Endothelial cell (in vitro differentiated cells): Measurements from ENCODE around the gene OSGEPL1. TPM values are rescaled to one million over a fixed set of nuclear protein-coding genes. Genes with fewer than 3 reads are reported as not detected.

Source experiments
- DNase-seq: peaks from one replicate; pipeline ENCODE4 v3.0.0; 2021; ENCODE audit warnings: low spot score
- H3K27ac Mint-ChIP-seq: one replicate; pipeline ENCODE4 v1.8.0; 2021; ENCODE audit warnings: mixed read lengths, inconsistent platforms; ENCODE audit not compliant: unreplicated experiment
- H3K27me3 Mint-ChIP-seq: one replicate; pipeline ENCODE4 v1.8.0; 2021; ENCODE audit warnings: mild to moderate bottlenecking, moderate library complexity, mixed read lengths, inconsistent platforms; ENCODE audit not compliant: unreplicated experiment
- H3K36me3 Mint-ChIP-seq: one replicate; pipeline ENCODE4 v1.8.0; 2021; ENCODE audit warnings: mild to moderate bottlenecking, low read depth, mixed read lengths, inconsistent platforms; ENCODE audit not compliant: unreplicated experiment
- H3K4me1 Mint-ChIP-seq: one replicate; pipeline ENCODE4 v1.8.0; 2021; ENCODE audit warnings: mild to moderate bottlenecking, mixed read lengths, inconsistent platforms; ENCODE audit not compliant: unreplicated experiment
- H3K4me3 Mint-ChIP-seq: one replicate; pipeline ENCODE4 v1.8.0; 2021; ENCODE audit warnings: mild to moderate bottlenecking, mixed read lengths, inconsistent platforms; ENCODE audit not compliant: unreplicated experiment
- H3K9me3 Mint-ChIP-seq: one replicate; pipeline ENCODE4 v1.8.0; 2021; ENCODE audit warnings: mixed read lengths, inconsistent platforms; ENCODE audit not compliant: unreplicated experiment
- CTCF ChIP-seq: fragments of 200-600 bp; sonication (generic); IDR thresholded peaks from one replicate; pipeline ENCODE4 v1.5.0; 2021; ENCODE audit warnings: antibody characterized with exemption; ENCODE audit not compliant: unreplicated experiment
- total RNA-seq: library from RNA; stranded (reverse); fragmentation: NEBNext Ultra II Directional; extraction: Animal tissue kit (Norgen Biotek cat#: 25700); gene quantifications from one replicate; pipeline ENCODE4 v1.2.1, GENCODE V29; 2021; ENCODE audit not compliant: unreplicated experiment

Gene OSGEPL1
- total RNA-seq, 1 donor from 2014 or later: 4.2 TPM

- Mint-ChIP-seq H3K4me3 (no peak overlapping the region), H3K4me1 (no peaks in the 10 kb centered on the region)
Observed at GRCh38 chr2:189751080-189751658, 11.4 kb downstream of the OSGEPL1 start.

GRCh38 chr2:189729430-189729829 is 33.2 kb downstream of the OSGEPL1 start:
- H3K9me3 Mint-ChIP-seq: no peaks in the 10 kb centered on the region
- H3K27ac Mint-ChIP-seq: no peak overlapping the region
- no peaks in the 10 kb centered on the region for H3K4me1 Mint-ChIP-seq
- no peaks in the 10 kb centered on the region for H3K36me3 Mint-ChIP-seq
- H3K27me3 Mint-ChIP-seq: no peaks in the 10 kb centered on the region
- no peak for DNase-seq
- no peak overlapping the region for H3K4me3 Mint-ChIP-seq
- no peak for TF ChIP-seq CTCF

More at GRCh38 chr2:189751080-189751658, 11.4 kb downstream of the OSGEPL1 start:
- H3K27me3 Mint-ChIP-seq: no peaks in the 10 kb centered on the region
- H3K36me3 Mint-ChIP-seq: no peaks in the 10 kb centered on the region
- H3K27ac Mint-ChIP-seq: no peak overlapping the region
- no peaks in the 10 kb centered on the region for H3K9me3 Mint-ChIP-seq
- peak; percentile 41 for DNase-seq
- TF ChIP-seq CTCF: peak; percentile 54

- Mint-ChIP-seq H3K4me3 (no peak overlapping the region), H3K36me3 (no peaks in the 10 kb centered on the region), H3K27me3 (no peaks in the 10 kb centered on the region), H3K27ac (no peak overlapping the region), H3K4me1 (no peaks in the 10 kb centered on the region), H3K9me3 (no peaks in the 10 kb centered on the region)
- TF ChIP-seq CTCF: no peak
- DNase-seq: no peak
Observed at GRCh38 chr2:189726849-189727248, 35.7 kb downstream of the OSGEPL1 start.

GRCh38 chr2:189726271-189726670 is 36.3 kb downstream of the OSGEPL1 start:
- H3K27me3 Mint-ChIP-seq: no peaks in the 10 kb centered on the region
- H3K27ac Mint-ChIP-seq: no peak overlapping the region
- DNase-seq: no peak
- TF ChIP-seq CTCF: no peak
- H3K4me3 Mint-ChIP-seq: no peak overlapping the region
- no peaks in the 10 kb centered on the region for H3K4me1 Mint-ChIP-seq
- H3K9me3 Mint-ChIP-seq: no peaks in the 10 kb centered on the region
- H3K36me3 Mint-ChIP-seq: no peaks in the 10 kb centered on the region

GRCh38 chr2:189723192-189723591 is 39.4 kb downstream of the OSGEPL1 start:
- H3K27ac Mint-ChIP-seq: no peak overlapping the region
- no peak overlapping the region for H3K4me3 Mint-ChIP-seq
- no peak for DNase-seq
- no peaks in the 10 kb centered on the region for H3K27me3 Mint-ChIP-seq
- no peaks in the 10 kb centered on the region for H3K9me3 Mint-ChIP-seq
- no peaks in the 10 kb centered on the region for H3K36me3 Mint-ChIP-seq
- no peak for TF ChIP-seq CTCF
- H3K4me1 Mint-ChIP-seq: no peaks in the 10 kb centered on the region
